H9 (cell line): ENCODE measurements around the gene ARAP1. TPM values are rescaled to one million over a fixed set of nuclear protein-coding genes. Genes with fewer than 3 reads are reported as not detected.

Source experiments
- DNase-seq: peaks from one replicate; pipeline ENCODE4 v3.0.0-alpha.2; 2017
- H2AFZ ChIP-seq: one replicate; pipeline ENCODE4 v1.6.1; 2013; ENCODE audit warnings: mild to moderate bottlenecking, low read length, control low read depth, moderate library complexity
- H2AK5ac ChIP-seq: 2 replicates; pipeline ENCODE4 v1.6.1; 2013; ENCODE audit warnings: low read length, control low read depth, mixed read lengths; ENCODE audit not compliant: insufficient read length
- H2BK120ac ChIP-seq: one replicate; pipeline ENCODE4 v1.6.1; 2013; ENCODE audit warnings: low read depth, mild to moderate bottlenecking, low read length, control low read depth, inconsistent platforms; ENCODE audit not compliant: poor library complexity, severe bottlenecking
- H2BK12ac ChIP-seq: 2 replicates; pipeline ENCODE4 v1.6.1; 2013; ENCODE audit warnings: low read length, control low read depth, mixed read lengths, low read depth; ENCODE audit not compliant: insufficient read length
- H2BK15ac ChIP-seq: 2 replicates; pipeline ENCODE4 v1.6.1; 2013; ENCODE audit warnings: low read depth, low read length, control low read depth
- H2BK20ac ChIP-seq: one replicate; pipeline ENCODE4 v1.6.1; 2013; ENCODE audit warnings: low read depth, mild to moderate bottlenecking, low read length, control low read depth, inconsistent platforms; ENCODE audit not compliant: poor library complexity, severe bottlenecking
- H2BK5ac ChIP-seq: 2 replicates; pipeline ENCODE4 v1.6.1; 2013; ENCODE audit warnings: low read length, control low read depth, mixed read lengths; ENCODE audit not compliant: insufficient read length
- H3K14ac ChIP-seq: 2 replicates; pipeline ENCODE4 v1.6.1; 2013; ENCODE audit warnings: low read length, control low read depth; ENCODE audit not compliant: insufficient read depth
- H3K18ac ChIP-seq: 2 replicates; pipeline ENCODE4 v1.6.1; 2013; ENCODE audit warnings: low read depth, mild to moderate bottlenecking, mixed read lengths, low read length, control low read depth; ENCODE audit not compliant: insufficient read length
- H3K23ac ChIP-seq: 2 replicates; pipeline ENCODE4 v1.6.1; 2013; ENCODE audit warnings: low read length, control low read depth, mixed read lengths, low read depth; ENCODE audit not compliant: insufficient read length
- H3K23me2 ChIP-seq: 2 replicates; pipeline ENCODE4 v1.6.1; 2013; ENCODE audit warnings: low read depth, mild to moderate bottlenecking, mixed read lengths, low read length, control low read depth; ENCODE audit not compliant: insufficient read length, poor library complexity, severe bottlenecking
- H3K27ac ChIP-seq: 2 replicates; pipeline ENCODE4 v1.5.1; 2013; ENCODE audit warnings: low read length, control low read depth, mixed read lengths, low read depth; ENCODE audit not compliant: insufficient read length
- H3K27me3 ChIP-seq: 2 replicates; pipeline ENCODE4 v1.6.1; 2013; ENCODE audit warnings: low read length, control low read depth, inconsistent platforms; ENCODE audit not compliant: insufficient read depth
- H3K4ac ChIP-seq: 2 replicates; pipeline ENCODE4 v1.6.1; 2013; ENCODE audit warnings: low read depth, mild to moderate bottlenecking, control low read depth, inconsistent platforms, low read length, moderate library complexity
- H3K4me1 ChIP-seq: 2 replicates; pipeline ENCODE4 v1.6.1; 2013; ENCODE audit warnings: low read length, control low read depth, inconsistent platforms; ENCODE audit not compliant: insufficient read depth
- H3K4me2 ChIP-seq: 2 replicates; pipeline ENCODE4 v1.6.1; 2013; ENCODE audit warnings: low read length, control low read depth, mixed read lengths; ENCODE audit not compliant: insufficient read length, insufficient read depth
- H3K56ac ChIP-seq: 2 replicates; pipeline ENCODE4 v1.6.1; 2013; ENCODE audit warnings: low read depth, mild to moderate bottlenecking, mixed read lengths, low read length, control low read depth; ENCODE audit not compliant: insufficient read length
- H3K79me1 ChIP-seq: 2 replicates; pipeline ENCODE4 v1.6.1; 2013; ENCODE audit warnings: low read depth, mild to moderate bottlenecking, moderate library complexity, low read length, control low read depth, inconsistent platforms; ENCODE audit not compliant: insufficient read depth, poor library complexity, severe bottlenecking
- H3K79me2 ChIP-seq: 2 replicates; pipeline ENCODE4 v1.6.1; 2013; ENCODE audit warnings: low read length, control low read depth, inconsistent platforms; ENCODE audit not compliant: insufficient read depth
- H3K9ac ChIP-seq: 2 replicates; pipeline ENCODE4 v1.6.1; 2013; ENCODE audit warnings: low read length, control low read depth, mixed read lengths; ENCODE audit not compliant: insufficient read length; ENCODE audit errors: extremely low read depth
- H3K9me3 ChIP-seq: one replicate; pipeline ENCODE4 v1.6.1; 2013; ENCODE audit warnings: low read depth, low read length, inconsistent platforms; ENCODE audit not compliant: control insufficient read depth
- H3T11ph ChIP-seq: one replicate; pipeline ENCODE4 v1.6.1; 2013; ENCODE audit warnings: mild to moderate bottlenecking, low read length, control low read depth, inconsistent platforms
- H4K20me1 ChIP-seq: one replicate; pipeline ENCODE4 v1.6.1; 2013; ENCODE audit not compliant: control insufficient read depth, insufficient read length, insufficient read depth
- H4K5ac ChIP-seq: 2 replicates; pipeline ENCODE4 v1.6.1; 2013; ENCODE audit warnings: low read depth, mild to moderate bottlenecking, mixed read lengths, low read length, control low read depth; ENCODE audit not compliant: insufficient read length
- H4K8ac ChIP-seq: replicated peaks from 2 replicates; pipeline ENCODE4 v1.6.1; 2013; ENCODE audit warnings: low read length, control low read depth, mixed read lengths, low read depth; ENCODE audit not compliant: insufficient read length
- H4K91ac ChIP-seq: 2 replicates; pipeline ENCODE4 v1.6.1; 2013; ENCODE audit warnings: low read depth, mild to moderate bottlenecking, moderate library complexity, mixed read lengths, low read length, control low read depth; ENCODE audit not compliant: insufficient read length
- H3K27ac Mint-ChIP-seq, 3 experiments: 2 replicates in 2 of 3; 3 replicates in 1 of 3; pipeline ENCODE4 v1.8.0; 2020 to 2021; ENCODE audit warnings: mixed read lengths in 3 of 3, mild to moderate bottlenecking in 1 of 3, moderate library complexity in 1 of 3
- H3K27me3 Mint-ChIP-seq: 2 replicates; pipeline ENCODE4 v1.8.0; 2021; ENCODE audit warnings: low read depth, mild to moderate bottlenecking, moderate library complexity, mixed read lengths
- H3K36me3 Mint-ChIP-seq, 3 experiments: 2 replicates in 2 of 3; 3 replicates in 1 of 3; pipeline ENCODE4 v1.8.0; 2020 to 2021; ENCODE audit warnings: low read depth in 3 of 3, mixed read lengths in 3 of 3; ENCODE audit not compliant: insufficient read depth in 1 of 3
- H3K4me1 Mint-ChIP-seq, 2 experiments: 2 replicates each; pipeline ENCODE4 v1.8.0; 2020; ENCODE audit warnings: mixed read lengths in 2 of 2
- H3K4me3 Mint-ChIP-seq, 2 experiments: 2 replicates in 1 of 2; 3 replicates in 1 of 2; pipeline ENCODE4 v1.8.0; 2020 to 2021; ENCODE audit warnings: mild to moderate bottlenecking in 2 of 2, mixed read lengths in 2 of 2, moderate library complexity in 1 of 2
- H3K9me3 Mint-ChIP-seq, 2 experiments: 2 replicates in 1 of 2; 3 replicates in 1 of 2; pipeline ENCODE4 v1.8.0; 2020; ENCODE audit warnings: mild to moderate bottlenecking in 2 of 2, mixed read lengths in 2 of 2, moderate library complexity in 1 of 2
- WGBS: extraction: QIAGEN DNeasy Blood & Tissue Kit; methylation state at CpG from one replicate; pipeline ENCODE4 v1.1.7; 2013; ENCODE audit warnings: missing lambda C conversion rate, low lambda C conversion rate, mixed read lengths; ENCODE audit not compliant: insufficient read length; ENCODE audit errors: extremely low coverage; 5-methylcytosine and 5-hydroxymethylcytosine counted together
- total RNA-seq: library from RNA; stranded (reverse); gene quantifications from 2 replicates; pipeline ENCODE4 v1.2.1, GENCODE V29; 2021
- TF ChIP-seq, protein P1 (sequence below): fragments of 200-600 bp; sonication (generic); conservative IDR thresholded peaks from 3 replicates; pipeline ENCODE4 v1.8.0; 2021; ENCODE audit warnings: antibody characterized with exemption, mild to moderate bottlenecking

The ARAP1 gene
- total RNA-seq, 1 experiment from 2014 or later = 59.4 TPM

DNA sequence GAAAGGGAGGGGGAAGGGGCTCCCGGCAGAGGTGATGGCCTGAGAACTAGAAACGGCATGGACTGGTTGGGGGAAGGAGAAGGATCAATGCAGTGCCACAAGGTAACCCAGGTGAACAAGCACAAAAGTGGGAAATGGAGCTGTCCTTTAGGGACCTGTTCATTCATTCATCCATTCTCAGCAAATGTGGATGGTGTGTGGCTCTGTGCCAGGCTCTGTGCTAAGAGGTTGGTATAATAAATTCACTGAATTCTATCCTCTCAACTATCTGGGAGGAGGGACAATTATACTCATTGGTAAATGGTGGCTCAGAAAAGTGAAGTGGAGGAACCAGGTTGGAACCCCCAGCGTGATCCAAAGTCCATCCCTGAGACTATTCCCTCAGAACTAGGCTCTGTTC is 18.6 kb upstream of the ARAP1 start:
- Histone ChIP-seq H2BK20ac (no peak overlapping the region), H3K23me2 (no peaks in the 10 kb centered on the region), H3K4ac (no peak overlapping the region), H2AFZ (no peak overlapping the region), H3K9ac (no peak overlapping the region), H4K20me1 (no peaks in the 10 kb centered on the region), H3T11ph (no peak overlapping the region), H3K23ac (no peak overlapping the region), H4K5ac (no peak overlapping the region), H4K8ac (no peak overlapping the region), H3K79me1 (no peaks in the 10 kb centered on the region), H2BK5ac (no peak overlapping the region), H3K14ac (no peak overlapping the region), H3K4me1 (no peaks in the 10 kb centered on the region), H2BK120ac (no peak overlapping the region), H2BK15ac (no peak overlapping the region), H2BK12ac (no peak overlapping the region), H3K27ac (no peak overlapping the region), H4K91ac (no peak overlapping the region), H2AK5ac (no peak overlapping the region), H3K9me3 (no peaks in the 10 kb centered on the region), H3K18ac (no peak overlapping the region), H3K79me2 (no peaks in the 10 kb centered on the region), H3K56ac (no peak overlapping the region), H3K27me3 (no peaks in the 10 kb centered on the region), H3K4me2 (no peak overlapping the region)
- no peak overlapping the region for H3K4me3 Mint-ChIP-seq
- peaks cover 22 to 38% of the 10 kb centered on the region in 2 experiments for H3K4me1 Mint-ChIP-seq
- no peaks in the 10 kb centered on the region; the same call in 1 of the 2 replicates for H3K27me3 Mint-ChIP-seq
- H3K9me3 Mint-ChIP-seq = no peaks in the 10 kb centered on the region
- H3K36me3 Mint-ChIP-seq = no peaks in the 10 kb centered on the region
- no peak for DNase-seq
- no CpG with 5 or more reads among the region's 3 CpGs for WGBS
- TF ChIP-seq, protein P1, sequence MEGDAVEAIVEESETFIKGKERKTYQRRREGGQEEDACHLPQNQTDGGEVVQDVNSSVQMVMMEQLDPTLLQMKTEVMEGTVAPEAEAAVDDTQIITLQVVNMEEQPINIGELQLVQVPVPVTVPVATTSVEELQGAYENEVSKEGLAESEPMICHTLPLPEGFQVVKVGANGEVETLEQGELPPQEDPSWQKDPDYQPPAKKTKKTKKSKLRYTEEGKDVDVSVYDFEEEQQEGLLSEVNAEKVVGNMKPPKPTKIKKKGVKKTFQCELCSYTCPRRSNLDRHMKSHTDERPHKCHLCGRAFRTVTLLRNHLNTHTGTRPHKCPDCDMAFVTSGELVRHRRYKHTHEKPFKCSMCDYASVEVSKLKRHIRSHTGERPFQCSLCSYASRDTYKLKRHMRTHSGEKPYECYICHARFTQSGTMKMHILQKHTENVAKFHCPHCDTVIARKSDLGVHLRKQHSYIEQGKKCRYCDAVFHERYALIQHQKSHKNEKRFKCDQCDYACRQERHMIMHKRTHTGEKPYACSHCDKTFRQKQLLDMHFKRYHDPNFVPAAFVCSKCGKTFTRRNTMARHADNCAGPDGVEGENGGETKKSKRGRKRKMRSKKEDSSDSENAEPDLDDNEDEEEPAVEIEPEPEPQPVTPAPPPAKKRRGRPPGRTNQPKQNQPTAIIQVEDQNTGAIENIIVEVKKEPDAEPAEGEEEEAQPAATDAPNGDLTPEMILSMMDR = no peak
- no peak overlapping the region for H3K27ac Mint-ChIP-seq
